HG03095 (cell line): ENCODE data around the gene CLIP3.

Experiments used
- ATAC-seq: cut with Tn5 transposase; IDR thresholded peaks from one replicate; pipeline ENCODE4 v1.9.1; 2021; ENCODE audit warnings: moderate library complexity; ENCODE audit not compliant: unreplicated experiment

The CLIP3 gene

DNA sequence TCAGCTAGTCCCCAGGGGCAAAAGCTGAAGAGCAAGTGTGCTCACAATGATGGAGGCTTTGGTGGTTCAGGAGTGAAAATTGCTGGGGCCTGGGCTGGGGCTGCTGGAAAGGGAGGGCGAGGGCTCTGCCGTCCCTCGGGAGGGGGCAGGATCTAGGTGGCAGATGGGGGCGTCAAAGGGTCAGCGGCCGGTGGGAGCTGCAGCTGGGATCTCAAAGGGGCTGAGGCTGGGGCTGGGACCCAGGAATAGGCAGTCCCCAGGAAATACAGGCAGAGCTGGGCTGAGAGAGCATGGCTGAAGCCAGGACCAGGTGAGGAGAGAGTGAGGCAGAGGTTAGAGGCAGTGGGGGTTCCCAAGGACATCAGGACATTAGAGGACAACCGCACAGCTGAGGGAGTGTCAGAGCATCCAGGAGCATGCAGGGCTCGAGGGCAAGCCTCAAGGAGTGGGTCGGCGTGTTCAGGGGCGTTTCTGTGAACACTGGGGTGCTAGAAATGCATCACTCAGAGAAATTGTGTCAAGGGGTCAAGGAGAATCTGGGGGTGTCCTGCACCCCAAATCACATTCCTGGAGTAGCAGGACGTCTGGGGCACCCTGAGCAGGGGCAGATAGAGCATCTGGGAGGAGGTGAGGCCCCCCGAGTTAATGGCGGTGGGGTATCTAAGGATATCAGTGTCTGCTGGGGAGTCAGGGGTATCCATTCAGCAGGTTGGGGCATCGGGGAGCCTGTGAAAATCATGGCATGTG is 22.9 kb downstream of the CLIP3 start:
- no peak for ATAC-seq

DNA sequence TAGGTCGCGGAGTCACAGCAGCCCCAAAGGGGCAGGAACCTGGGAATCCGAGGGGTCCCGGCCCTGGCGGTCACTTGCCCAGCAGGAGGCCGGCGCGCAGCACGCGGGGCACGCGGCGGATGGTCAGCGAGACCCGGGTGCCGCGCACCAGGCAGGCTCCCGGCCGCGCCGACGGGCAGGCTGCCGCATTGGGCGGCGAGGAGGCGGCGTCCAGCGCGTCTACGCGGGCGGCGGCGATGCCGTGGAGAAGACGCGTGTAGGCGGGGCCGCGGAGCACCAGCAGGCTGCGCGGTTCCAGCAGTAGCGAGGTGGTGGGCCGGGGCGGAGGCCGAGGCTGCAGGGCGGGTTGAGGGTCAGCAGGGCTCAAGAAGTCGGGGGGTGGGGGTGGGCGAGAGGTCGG is 23.5 kb downstream of the CLIP3 start:
- no peak for ATAC-seq

DNA sequence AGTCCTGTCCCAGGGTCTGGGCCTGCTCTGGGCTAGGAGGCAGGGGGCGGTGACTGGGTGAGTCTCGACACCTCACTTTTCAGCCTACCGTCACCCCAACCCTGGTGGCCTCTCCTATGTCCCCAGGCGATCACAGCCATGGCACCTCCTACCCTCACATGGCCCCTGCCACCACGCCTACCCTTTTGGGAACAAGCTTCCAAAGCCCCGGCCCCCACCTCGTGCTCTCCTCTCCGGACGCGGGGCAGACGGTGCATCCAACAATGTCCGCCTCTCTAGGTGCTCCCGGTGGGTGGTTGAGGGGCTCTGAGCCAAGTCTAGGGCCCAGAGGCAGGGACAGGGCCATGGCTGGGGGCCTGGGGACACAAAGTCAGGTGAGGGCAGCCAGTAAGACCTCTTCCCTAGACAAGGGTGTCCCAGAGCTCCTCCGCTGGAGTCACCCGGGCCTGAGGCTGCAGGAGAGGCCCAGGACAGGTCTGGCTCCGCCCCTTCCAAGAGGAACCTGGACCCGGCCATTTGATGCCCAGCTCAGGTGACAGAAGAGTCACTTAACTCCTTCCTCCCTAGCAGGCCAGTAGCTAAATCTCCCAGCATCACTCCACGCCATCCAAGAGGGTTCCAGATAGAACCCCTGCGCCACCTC is 24.2 kb downstream of the CLIP3 start, which contains the start of gene SYNE4:
SYNE4 (minus strand) TSS at position 478 of the 643 bp plus-strand sequence; CDS start at position 346, 132 bp downstream.
- no peak for ATAC-seq

DNA sequence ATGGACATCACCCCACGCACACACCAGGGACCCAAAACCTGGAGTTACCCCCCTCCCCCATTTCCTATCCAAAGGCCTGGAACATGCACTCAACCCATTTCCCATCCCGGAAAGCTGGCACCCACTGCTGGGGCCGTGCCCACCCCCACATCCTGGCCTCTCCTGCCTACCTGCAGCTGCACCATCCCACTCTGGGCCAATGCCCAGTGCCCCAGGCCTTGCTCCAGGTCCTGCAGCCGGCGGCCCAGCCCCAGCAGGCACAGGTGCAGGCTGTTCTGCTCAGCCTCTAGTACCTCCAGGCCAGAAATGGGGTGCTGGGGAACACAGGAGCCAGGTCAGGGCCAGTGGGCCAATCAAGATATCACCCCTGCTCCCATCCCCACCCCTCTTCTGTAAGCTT is 25.7 kb downstream of the CLIP3 start:
- no peak for ATAC-seq

DNA sequence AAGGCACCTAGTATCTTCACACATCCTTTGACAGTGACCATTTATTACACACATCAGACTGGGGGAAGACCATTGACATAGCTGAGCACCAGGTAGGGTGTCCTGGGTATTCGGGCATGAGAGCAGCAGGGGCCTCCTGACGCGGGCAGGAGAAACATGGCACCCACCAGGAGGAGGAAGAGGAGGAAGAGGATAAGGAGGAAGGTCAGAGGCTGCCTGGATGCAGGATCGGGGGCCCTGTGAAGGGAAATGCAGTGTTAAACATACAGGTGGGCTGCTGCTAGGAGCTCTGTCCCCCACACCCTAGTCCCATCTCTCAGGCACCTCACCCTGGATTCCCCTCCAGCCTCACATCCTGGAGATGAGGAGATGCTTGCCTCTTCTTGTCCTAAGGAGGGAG is 29.4 kb downstream of the CLIP3 start:
- no peak for ATAC-seq

DNA sequence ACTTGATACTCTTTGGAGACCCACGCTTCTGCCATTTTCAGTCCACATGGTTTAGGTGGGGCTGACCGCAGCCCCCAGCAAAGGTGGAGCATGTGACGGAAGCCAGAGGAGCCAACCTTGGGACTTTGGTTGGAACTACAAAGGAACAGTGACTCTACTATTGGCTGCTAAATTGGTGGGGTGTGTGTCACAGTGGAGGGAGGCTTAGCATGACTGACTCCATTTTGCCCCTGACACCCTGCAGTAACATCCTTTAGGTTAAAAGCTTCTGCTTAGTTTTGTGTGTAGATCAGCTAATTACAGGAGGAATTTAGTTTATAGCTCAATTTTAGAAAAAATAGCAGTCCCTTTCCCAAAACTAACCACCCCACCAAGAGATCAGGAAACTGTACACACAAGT is 31.1 kb downstream of the CLIP3 start:
- no peak for ATAC-seq

DNA sequence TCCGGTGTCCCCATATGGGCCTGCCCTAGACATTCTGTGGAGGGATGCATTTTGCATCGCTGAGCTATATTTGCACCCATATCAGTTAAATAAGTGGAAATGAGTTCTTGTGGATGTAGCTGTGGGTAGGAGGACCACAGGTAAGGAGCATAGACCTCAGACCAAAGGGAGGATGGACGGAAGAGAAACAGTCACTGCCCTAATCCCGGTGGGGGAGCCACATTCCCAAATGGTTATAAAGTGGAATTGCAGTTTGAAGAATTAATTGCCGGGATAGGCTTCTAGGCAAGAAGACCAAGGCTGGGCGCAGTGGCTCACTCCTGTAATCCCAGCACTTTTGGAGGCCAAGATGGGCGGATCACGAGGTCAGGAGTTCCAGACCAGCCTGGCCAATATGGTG is 35.9 kb downstream of the CLIP3 start:
- no peak for ATAC-seq

DNA sequence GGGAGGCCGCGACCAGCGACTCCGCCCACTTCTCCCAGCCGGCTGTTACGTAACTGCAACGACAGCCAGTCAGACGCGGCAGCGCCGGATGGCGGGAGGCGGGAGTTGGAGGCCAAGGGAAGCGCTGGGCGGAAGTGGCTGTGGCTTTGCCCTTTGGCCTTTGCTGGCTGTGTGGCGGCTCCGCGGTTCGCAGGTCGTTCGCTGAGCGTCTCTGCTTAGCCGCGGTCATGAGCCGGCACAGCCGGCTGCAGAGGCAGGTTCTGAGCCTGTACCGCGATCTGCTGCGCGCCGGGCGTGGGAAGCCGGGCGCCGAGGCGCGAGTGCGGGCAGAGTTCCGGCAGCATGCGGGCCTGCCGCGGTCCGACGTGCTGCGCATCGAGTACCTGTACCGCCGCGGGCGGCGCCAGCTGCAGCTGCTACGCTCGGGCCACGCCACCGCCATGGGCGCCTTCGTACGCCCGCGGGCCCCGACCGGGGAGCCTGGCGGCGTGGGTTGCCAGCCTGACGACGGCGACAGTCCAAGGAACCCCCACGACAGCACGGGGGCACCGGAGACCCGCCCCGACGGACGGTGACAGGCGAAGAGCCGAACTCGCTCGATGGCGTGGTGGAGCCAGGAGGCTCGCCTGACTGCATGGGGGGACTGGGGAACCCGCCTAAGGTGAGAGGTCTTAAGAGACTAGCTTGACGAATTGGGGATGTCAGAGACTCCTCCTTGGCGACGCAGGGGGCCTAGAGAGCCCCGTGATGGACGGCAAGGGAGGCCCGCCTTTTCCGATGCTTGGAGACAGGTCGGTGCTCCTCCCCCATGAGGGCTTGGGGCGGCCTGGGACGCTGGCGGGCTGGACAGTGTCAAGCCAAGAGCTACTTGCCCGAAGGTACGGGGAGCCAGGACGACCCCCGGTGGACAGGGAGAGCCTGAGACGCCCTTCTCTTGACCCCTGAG is 37.4 kb downstream of the CLIP3 start, which contains the start of gene SDHAF1:
SDHAF1 (plus strand) TSS at position 141 of the 946 bp plus-strand sequence; CDS start at position 228, 87 bp downstream.
- peak; percentile 78 for ATAC-seq

DNA sequence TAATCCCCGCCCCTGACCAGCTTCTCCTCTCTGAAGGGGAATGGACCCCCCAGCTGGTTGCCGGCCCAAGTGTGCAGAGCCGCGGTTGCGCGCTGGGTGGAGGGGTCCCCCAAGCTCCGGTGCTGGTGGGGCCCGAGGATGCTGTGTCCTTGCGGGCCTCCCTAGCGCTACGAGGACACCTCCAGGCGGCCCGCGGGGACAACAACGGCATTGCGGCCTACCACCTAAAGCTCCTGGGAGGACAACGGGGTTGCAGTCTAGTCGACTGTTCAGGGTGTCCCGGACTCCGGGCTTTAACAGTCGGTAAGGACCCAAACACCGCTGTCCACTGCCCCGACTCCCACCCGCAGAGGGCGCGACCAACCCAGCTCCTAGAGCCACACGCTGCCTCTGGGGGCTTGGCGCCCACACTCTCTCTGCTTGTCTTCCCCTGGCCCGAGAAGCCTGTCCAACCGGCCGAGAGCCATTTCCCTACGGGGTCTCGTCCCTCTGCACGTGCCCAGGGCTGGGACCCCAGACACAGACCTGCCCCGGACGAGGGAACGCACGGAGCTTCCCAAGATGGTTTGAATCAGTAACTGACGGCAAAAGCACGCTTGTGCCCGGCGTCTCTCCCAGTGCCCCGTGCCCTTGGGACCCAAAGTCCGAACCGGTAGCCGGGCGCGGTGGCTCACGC is 38.6 kb downstream of the CLIP3 start:
- no peak for ATAC-seq

DNA sequence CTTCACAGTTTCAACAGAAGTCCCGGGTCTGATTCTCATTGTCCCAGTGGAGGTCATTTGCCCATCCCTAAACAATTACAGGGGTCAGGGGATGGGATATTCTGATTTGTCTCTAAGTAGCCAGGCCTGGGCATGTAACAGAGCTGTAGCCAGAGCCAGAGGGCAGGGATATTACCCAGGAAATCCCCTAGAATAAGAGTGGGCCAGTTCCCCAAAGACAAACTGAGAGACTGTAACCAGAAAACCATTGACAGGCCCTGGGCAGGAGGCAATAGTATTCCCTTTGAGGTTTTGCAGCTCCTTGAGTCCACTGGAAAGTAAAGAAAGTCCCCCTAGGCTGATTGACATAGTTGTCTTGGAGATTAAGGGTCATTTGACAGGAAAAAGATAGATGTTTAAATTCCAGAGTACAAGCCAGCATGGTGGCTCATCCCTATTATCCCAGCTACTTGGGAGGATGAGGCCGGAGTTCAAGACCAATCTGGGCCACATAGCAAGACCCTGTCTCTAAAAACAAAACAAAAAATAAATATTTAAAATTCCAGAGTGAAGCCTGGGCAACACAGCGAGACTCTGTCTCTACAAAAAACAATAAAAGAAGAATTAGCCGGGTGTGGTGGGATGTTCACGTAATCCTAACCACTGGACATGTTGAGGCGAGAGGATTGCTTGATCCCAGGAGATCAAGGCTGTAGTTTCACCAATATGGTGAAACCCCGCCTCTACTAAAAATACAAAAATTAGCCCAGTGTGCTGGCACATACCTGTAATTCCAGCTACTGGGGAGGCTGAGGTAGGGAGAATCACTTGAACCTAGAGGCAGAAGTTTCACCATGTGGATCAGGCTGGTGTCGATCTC is 39.5 kb downstream of the CLIP3 start:
- ATAC-seq = no peak

DNA sequence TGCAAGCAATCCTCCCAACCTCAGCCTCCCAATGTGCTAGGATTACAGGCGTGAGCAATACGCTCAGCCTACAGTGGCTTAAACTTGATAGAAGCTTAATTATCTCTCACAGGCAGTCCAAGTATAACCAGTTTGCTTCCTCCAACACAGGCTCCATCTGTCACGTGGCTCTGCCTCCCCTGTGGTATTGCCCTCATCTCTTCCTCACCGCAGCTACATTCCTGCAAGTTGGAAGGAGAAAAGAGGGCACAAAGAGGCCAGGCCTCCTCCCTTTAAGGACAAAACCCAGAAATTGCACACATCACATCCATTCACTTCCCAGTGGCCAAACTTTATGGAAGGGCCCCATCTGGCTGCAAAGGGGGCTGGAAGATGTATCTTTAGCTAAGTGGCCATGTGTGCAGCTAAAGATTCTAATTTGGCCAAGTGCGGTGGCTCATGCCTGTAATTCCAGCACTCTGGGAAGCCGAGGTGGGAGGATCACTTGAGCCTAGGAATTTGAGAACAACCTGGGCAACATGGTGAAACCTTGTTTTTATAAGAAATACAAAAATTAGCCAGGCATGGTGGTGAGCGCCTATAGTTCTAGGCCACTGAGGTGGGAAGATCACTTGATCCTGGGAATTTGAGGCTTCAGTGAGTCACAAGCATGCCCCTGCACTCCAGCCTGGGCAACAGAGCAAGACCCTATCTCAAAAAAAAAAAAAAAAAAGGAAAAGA is 40.8 kb downstream of the CLIP3 start:
- ATAC-seq = no peak

DNA sequence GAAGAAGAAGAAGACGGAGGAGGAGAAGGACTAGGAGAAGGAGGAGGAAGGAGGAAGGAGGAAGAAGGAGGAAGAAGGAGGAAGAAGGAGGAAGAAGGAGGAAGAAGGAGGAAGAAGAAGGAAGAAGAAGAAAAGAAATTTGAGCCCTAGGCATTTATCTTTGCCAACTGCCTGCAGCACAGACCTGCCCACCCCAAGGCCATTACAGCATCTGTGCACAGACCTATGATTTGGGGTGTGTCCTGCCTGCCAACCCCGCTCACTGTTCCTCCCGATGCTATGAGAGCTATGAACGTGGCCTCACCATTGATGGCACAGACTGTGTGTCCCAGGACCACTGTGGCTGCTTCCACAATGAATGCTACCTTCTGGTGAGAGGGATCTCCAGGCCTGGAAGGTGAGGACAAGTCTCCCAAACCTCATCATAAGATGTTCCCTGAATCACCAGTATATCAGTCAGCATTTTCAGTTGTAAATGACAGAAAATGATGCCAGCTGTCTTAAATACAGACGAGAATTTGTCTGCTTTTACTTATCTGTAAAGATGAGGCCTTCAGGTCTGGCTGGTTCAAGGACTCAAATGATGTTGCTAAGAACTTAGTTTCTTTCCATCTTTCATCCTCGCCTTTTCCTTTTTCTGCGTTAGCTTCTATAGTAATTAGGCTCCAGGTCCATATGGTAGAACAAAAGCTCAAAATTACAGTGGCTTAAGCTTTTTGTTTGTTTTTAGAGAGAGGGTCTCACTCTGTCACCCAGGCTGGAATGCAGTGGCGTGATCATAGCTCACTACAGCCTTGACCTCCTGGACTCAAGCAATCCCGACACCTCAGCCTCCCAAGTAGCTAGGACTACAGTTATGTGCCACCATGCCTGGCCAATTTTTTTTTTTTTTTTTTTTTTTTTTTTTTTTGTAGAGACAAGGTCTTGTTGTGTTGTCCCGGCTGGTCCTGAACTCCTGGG is 41.6 kb downstream of the CLIP3 start:
- ATAC-seq = no peak

DNA sequence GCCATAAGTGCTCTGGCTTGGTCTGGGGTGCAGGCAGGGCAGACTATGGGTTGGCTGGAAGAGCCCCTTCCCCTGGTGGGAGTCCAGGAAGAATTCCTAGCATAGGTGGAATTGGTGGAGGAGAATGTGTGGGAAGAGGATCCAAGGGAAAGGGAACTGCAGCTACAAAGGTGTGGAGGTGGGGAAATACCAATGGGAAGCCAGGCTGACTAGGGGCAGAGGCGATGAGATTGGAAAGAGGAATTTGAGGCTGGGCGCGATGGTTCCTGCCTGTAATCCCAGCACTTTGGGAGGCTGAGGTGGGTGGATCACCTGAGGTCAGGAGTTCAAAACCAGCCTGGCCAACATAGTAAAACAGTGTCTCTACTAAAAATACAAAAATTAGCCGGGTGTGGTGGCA is 42.5 kb downstream of the CLIP3 start:
- no peak for ATAC-seq

DNA sequence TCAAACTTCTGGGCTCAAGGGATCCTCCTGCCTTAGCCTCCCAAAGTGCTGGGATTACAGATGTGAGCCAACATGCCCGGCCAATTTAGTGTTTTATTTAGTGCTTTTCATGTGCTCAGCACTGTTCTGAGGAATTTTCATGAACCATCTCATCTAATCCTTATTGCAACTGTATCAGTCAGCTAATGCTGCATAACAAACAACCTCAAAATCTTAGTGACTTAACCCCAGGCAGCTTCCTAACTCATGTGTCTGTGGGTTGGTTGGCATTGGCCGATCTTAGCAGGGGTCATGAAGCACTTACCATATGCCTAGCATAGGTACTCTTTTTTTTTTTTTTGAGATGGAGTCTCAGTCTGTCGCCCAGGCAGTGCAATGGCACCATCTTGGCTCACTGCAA is 43.8 kb downstream of the CLIP3 start:
- no peak for ATAC-seq

DNA sequence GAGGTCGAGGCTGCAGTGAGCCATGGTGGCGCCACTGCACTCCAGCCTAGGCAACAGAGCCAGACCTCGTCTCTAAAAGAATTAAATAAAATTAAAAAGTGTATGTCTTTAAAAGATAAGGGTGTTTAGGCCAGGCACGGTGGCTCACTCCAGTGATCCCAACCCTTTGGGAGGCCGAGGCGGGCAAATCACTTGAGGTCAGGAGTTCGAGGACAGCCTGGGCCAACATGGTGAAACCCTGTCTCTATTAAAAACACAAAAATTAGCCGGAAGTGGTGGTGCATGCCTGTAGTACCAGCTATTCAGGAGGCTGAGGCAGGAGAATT is 45.1 kb downstream of the CLIP3 start:
- ATAC-seq = no peak

DNA sequence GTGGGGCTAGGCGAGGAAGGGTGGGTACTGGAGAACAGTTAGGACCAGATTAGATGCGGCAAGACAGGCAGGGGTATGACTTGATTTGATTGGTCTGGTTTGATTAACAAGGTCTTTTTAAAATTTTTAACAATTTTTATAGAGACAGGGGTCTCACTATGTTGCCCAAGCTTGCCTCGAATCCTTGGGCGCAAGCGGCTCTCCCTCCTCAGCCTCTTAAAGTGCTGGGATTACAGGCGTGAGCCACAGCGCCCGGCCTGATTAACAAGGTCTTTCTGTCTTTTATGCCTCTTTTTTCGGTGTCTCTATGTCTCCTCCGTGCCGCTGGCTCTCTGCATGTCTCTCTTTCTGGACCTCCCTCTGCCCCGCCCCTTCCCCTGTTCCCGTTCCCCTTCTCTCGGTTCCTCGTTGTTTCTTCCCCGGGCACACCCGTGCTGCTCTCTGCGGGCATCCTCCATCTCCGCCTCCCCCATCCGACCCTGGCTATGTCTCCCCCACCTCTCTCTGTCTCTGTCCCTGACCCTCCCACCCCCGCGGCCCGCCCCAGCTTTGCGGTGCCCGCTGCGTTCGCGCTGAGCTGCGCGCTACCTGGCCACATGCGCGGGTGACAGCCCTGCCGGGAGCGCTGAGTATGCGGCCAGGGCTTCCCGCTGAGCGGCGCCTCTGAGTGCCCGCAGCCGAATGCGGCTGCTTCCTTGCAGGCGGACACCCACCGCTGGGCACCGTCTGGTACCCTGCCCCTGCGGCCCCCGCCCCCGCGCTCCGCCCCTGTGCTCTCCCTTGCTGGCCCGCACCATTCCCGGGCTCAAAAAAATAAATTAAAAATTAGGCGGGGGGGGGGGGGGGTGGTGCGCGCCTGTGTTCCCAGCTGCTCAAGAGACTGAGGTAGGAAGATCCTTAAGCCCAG is 45.8 kb downstream of the CLIP3 start:
- no peak for ATAC-seq

DNA sequence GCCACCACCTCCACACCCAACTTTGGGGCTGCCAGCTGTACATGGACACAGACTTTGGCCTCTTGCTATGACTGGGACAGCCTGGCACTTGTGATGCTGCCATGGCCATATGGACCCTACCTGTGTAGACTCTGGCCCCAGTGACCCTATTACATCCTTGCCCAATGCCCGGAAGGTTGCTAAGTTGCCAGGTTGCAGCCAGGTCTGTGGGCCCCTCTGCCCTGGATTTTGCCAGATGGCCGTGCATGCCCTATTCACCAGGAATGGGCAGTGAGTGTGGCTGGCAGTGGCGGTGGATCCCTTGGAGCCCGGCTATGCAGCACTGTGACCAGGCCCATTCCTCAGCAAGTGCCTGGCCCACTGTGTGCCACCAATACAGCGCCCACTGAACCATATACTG is 46.6 kb downstream of the CLIP3 start:
- ATAC-seq = no peak
